Thyroid gland (tissue), 4 donors: Measurements from ENCODE around the gene EFNA4.

Source experiments
- CTCF ChIP-seq, 6 experiments: fragments of 200-600 bp in 3 of 6; fragments of 450-650 bp in 3 of 6; sonication (generic) in 3 of 6; IDR thresholded peaks; one replicate each; pipeline ENCODE4 v1.5.1; 2016 to 2019; ENCODE audit warnings: antibody characterized with exemption in 6 of 6, mild to moderate bottlenecking in 2 of 6, inconsistent platforms in 1 of 6, moderate library complexity in 1 of 6
- POLR2A ChIP-seq, 2 donors: fragments of 450-650 bp; IDR thresholded peaks; one replicate each; pipeline ENCODE4 v1.6.1; 2017; ENCODE audit warnings: antibody characterized with exemption in 2 of 2, mild to moderate bottlenecking in 2 of 2, moderate library complexity in 1 of 2

- no peak for TF ChIP-seq POLR2A (IDR thresholded peaks at IDR 0.05)
- TF ChIP-seq CTCF (IDR thresholded peaks at IDR 0.05) = no peak
Observed at GRCh38 chr1:155092131-155092530, 28.6 kb downstream of the EFNA4 start.
